ENCODE data around the gene C4orf33. TPM values are rescaled to one million over a fixed set of nuclear protein-coding genes. Genes with fewer than 3 reads are reported as not detected.
"Not testable (repeated sequence)": the region's sequence is repeated elsewhere in the genome, so short reads cannot be mapped to it uniquely, and the experiment has no call there.

C4orf33 gene
- total RNA-seq (ENCODE audit: low replicate concordance): 8.7 and 10.3 TPM in 2 replicates
- long read RNA-seq, full-length matches to known transcripts: 20 of 27 reads
- long read RNA-seq, partial matches to known transcripts: 0 of 27 reads
- long read RNA-seq, other reads (novel, unspliced or antisense): 7 of 27 reads

GRCh38 chr4:129095811-129096454 is at the start of gene C4orf33:
Gene C4orf33, plus strand, starts transcription at chr4:129096152. Its CDS starts 6,459 bp downstream, at chr4:129102611.
- Mint-ChIP-seq H3K9me3 (no peaks in the 10 kb centered on the region), H3K36me3 (no peaks in the 10 kb centered on the region), H3K27me3 (no peaks in the 10 kb centered on the region), H3K27ac (peak within 1 kb of the TSS; percentile 99), H3K4me1 (ENCODE audit: unreplicated experiment) (peaks cover 17% of the 10 kb centered on the region), H3K4me3 (peak within 1 kb of the TSS; percentile 96)
- DNase-seq (ENCODE audit: extremely low spot score, unreplicated experiment): no peak
- no peak for TF ChIP-seq CTCF (conservative IDR thresholded peaks at IDR 0.05)

DNA sequence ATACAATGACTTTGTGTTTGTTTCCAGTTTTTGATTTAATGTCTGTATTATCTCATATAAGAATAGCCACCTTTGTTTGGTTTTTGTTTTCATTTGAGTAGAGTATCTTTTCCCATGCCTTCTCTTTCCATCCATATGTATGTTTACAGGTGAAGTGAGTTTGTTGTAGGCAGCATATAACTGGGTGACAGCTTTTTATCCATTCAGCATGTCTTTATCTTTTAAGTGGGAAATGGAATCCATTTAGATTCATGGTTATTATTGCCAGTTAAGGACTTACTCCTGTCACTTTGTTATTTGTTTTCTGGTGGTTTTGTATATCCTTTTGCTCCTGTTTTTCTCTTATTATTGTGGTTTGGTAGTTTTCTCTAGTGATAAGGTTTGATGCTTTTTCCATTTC is 36.9 kb upstream of the C4orf33 start:
- peaks cover 56% of the 10 kb centered on the region for H3K36me3 Mint-ChIP-seq
- TF ChIP-seq CTCF (conservative IDR thresholded peaks at IDR 0.05): no peak
- no peaks in the 10 kb centered on the region for H3K4me1 Mint-ChIP-seq (ENCODE audit: unreplicated experiment)
- DNase-seq (ENCODE audit: extremely low spot score, unreplicated experiment): no peak
- peaks cover 33% of the 10 kb centered on the region for H3K9me3 Mint-ChIP-seq
- H3K4me3 Mint-ChIP-seq: no peak overlapping the region
- no peaks in the 10 kb centered on the region for H3K27me3 Mint-ChIP-seq
- no peak overlapping the region for H3K27ac Mint-ChIP-seq

GRCh38 chr4:129062580-129062979 is 33.4 kb upstream of the C4orf33 start:
- no peaks in the 10 kb centered on the region for H3K4me1 Mint-ChIP-seq (ENCODE audit: unreplicated experiment)
- no peak overlapping the region for H3K4me3 Mint-ChIP-seq
- TF ChIP-seq CTCF (conservative IDR thresholded peaks at IDR 0.05): no peak
- H3K27ac Mint-ChIP-seq: no peak overlapping the region
- H3K27me3 Mint-ChIP-seq: no peaks in the 10 kb centered on the region
- peaks cover 43% of the 10 kb centered on the region for H3K36me3 Mint-ChIP-seq
- peaks cover 23% of the 10 kb centered on the region for H3K9me3 Mint-ChIP-seq
- DNase-seq (ENCODE audit: extremely low spot score, unreplicated experiment): no peak

GRCh38 chr4:129063640-129064039 is 32.3 kb upstream of the C4orf33 start:
- Mint-ChIP-seq H3K4me3 (no peak overlapping the region), H3K9me3 (peaks cover 26% of the 10 kb centered on the region), H3K36me3 (peaks cover 50% of the 10 kb centered on the region), H3K27me3 (no peaks in the 10 kb centered on the region), H3K27ac (no peak overlapping the region), H3K4me1 (ENCODE audit: unreplicated experiment) (no peaks in the 10 kb centered on the region)
- no peak for TF ChIP-seq CTCF (conservative IDR thresholded peaks at IDR 0.05)
- DNase-seq (ENCODE audit: extremely low spot score, unreplicated experiment): no peak

DNA sequence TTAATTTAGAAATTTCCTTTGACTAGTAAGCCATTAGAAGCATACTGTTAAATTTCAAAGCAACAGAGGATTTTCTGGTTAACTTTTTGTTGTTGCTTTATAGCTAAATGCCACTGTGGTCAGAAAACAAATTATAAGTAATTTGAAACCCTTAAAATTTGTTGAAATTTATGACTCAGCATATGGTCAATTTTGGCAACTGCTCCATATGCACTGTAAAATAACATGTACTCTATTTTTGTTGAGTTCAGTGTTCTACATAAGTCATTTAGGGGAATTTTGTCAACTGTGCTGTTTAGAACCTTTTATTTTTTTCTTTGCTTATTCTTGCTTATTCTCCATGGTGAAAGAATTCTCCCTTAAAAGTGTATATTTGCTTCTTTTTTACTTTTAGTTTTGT is 31.2 kb upstream of the C4orf33 start:
- Mint-ChIP-seq H3K27me3 (no peaks in the 10 kb centered on the region), H3K36me3 (peaks cover 49% of the 10 kb centered on the region), H3K27ac (no peak overlapping the region), H3K9me3 (peaks cover 34% of the 10 kb centered on the region), H3K4me1 (ENCODE audit: unreplicated experiment) (no peaks in the 10 kb centered on the region), H3K4me3 (no peak overlapping the region)
- DNase-seq (ENCODE audit: extremely low spot score, unreplicated experiment): no peak
- TF ChIP-seq CTCF (conservative IDR thresholded peaks at IDR 0.05): no peak

- not testable (repeated sequence) for H3K4me1 Mint-ChIP-seq (ENCODE audit: unreplicated experiment); H3K27ac Mint-ChIP-seq; H3K4me3 Mint-ChIP-seq; DNase-seq (ENCODE audit: extremely low spot score, unreplicated experiment); H3K27me3 Mint-ChIP-seq
- Mint-ChIP-seq H3K9me3 (peaks cover 49% of the 10 kb centered on the region), H3K36me3 (peaks cover 43% of the 10 kb centered on the region)
These were observed 26.4 kb upstream of the C4orf33 start for GRCh38 chr4:129069537-129069936.
